ELR (cell line): Measurements from ENCODE around the gene ROMO1.
A peak's percentile ranks its signal among the peaks of the same experiment; 100 is the strongest.
"Not testable (repeated sequence)": the region's sequence is repeated elsewhere in the genome, so short reads cannot be mapped to it uniquely, and the experiment has no call there.

Experiments
- DNase-seq: peaks from one replicate; pipeline ENCODE4 v3.0.0-alpha.2; 2015; ENCODE audit warnings: low read depth

The ROMO1 gene

DNA sequence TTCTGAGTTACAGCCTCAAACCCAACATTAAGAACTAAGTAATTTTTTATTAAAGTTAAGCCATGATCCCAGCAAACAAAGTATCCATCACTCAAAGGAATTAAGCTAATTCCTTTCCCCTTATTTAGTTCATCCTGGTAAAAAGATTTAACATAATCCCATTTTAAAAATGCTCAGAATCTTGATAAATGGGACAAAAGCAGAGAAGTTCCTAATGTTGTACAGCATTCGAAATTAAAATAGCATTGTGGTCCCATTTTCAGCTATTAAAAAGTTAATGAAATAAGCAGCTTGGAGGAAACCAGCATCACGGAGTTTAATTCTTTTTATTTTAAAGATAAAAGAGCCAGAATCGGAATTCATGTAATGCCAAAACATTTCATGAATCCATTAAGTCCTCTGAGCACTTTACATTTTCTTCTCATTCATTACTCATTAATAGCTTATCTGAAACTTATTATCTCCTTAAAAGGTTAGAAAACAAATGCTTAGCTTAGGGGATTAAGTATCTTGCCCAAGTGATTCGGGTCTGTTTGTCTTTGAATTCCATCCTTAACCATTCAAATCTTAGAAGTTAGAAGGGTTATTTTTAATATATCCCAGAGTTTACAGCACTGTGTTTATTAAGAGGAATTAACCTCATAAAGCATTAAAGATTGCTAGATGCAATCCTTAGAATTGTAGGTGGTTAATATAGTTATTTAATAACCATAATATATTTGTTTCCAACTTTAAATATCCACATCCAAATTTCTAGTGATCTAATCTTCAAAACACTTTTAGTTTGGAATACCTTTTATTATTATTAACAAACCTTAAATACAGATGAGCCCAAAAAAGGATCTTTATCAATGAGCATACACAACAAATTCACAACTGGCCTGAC lies 31.6 kb downstream of the ROMO1 start:
- DNase-seq, result no peak

DNA sequence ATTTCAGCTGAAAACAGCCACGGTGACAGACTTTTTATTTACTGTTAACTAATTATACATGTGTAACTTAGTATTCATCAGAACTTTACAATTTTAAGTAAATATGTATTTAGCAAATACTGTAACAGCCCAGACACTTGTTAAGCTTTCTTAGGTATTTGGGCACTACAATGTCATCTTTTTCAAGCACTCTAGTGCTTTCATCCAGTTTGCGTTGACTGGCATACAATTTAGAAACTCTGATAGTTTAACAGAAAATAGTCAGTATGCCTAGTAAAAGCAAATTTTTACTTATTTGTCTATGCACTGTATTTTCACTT lies 32.2 kb downstream of the ROMO1 start:
- DNase-seq, result no peak

DNA sequence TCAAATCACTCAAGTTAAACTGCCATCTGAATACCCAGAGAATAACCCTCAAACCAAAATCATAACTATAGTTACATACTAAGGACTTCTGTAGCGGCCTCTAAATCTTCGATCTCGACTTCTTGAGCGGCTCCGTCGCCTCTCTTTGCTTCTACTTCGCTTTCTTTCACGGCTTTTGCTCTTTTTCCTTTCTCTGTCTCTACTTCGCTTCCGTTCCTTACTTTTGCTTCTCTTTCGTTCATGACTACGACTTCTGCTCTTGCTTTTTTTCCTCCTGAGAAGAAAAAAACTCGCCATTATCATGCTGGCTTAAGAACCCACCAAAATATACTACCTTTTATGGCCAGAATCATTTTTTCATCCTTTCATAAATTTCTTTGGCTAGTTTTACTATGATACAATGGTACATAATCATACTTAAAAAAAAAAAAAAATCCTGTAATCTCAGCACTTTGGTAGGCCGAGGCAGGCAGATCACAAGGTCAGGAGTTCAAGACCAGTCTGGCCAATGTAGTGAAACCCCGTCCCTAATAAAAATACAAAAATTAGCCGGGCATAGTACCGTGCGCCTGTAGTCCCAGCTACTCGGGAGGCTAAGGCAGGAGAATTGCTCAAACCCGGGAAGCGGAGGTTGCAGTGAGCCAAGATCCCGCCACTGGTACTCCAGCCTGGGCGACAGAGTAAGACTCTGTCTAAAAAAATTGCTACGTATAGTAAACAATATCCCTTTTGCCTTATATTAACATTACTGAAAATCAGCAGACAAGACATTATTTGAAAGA lies 32.8 kb downstream of the ROMO1 start:
- no peak for DNase-seq

DNA sequence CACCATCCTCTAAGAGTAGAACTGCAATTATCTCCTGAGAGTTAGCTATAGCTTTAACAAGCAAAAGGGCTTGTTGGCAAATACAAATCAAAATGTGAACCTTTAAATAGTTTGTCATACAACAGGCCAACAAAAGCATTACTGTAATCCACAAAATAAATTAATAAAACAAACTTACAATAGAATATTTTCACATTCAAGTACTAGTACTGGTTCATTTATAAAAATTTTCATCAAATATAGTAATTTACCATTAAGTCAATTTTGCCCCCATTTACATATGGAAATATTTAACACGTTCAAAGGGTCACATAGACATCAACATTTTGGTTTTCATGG lies 33.4 kb downstream of the ROMO1 start:
- no peak for DNase-seq

DNA sequence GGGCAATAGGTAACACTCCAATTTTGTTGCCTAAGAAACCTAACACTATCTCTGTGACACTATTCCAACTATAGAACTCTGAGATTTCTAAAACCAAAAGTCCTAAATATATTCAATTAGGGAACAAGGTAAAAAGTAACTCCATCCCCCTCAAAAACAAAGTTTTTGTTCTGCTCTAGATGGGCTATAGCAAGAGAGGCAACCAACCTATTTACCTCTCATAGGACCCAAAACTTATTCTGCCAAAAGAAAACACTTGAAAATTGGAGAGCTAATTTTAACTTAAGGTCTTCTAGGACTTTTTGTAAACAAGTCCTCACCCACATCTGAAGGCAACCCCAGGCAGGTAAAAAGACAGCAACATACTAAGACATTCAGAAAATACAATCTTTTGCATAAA lies 35.2 kb downstream of the ROMO1 start:
- no peak for DNase-seq

DNA sequence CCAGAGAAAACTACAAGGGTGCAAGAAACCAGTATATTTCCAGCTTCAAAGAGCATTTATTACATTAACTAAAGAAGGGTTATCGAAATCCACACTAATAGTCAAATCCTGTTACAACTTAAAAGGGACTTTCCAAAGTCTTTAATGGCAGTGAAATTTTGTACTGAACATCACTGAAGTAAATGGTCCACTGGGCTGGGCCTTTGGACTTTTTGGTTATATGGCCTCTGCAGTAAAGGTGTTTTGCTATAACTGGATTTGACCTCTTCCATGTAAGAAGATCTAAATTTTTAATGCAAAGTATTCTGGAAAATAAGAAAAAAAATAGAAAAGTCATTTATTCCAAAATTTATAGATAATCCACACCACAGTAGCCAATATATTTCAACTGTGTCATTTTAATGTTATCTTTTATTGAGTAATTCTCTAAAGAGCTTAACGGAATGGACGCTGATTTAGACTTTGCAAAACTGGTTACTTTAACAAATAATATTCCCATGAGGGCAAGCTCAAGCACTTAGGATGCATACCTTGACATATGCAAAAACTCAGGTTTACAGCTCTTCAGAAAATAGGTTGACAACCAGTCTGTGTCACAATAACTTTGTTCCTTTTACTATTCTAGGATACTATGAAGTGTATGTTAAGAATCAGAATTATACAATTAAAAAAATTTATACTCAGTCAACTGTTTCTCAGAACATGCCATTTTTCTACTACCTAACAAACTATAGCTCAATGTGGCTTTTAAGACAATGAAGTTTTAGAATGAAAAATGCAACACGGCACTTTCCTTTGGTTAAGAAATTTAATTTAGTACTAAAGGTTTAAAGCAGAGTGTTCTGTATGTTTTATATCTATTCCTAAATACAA lies 35.8 kb downstream of the ROMO1 start:
- DNase-seq, result peak; percentile 3

DNA sequence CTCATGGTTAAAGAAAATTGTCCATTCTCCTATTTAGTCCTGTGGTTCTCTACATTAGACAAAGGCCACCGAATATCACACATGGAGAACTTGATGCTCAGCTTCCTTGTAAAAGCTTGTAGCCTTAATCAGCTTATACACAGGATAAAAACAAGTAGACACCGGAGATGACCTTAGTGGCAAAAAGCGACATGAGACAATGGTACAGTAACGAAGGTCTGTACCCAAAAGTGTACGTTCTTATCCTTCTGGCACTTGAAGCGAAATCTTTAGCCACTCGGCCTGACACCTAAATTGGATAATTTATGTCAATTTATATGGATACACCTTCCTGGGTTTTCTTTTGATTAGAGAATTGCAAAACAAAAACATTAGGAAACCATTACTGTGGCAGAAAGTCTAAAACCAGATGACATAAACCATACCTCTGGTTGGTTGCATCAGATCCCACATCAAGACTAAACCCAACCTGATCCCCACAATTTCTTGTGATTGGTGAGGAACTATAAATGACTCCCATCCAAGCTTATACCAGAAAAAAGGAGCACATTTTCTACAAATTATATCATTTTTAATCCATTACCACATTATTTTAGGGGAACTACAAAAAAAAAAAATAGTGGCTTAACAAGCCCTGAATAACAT lies 36.7 kb downstream of the ROMO1 start:
- no peak for DNase-seq

DNA sequence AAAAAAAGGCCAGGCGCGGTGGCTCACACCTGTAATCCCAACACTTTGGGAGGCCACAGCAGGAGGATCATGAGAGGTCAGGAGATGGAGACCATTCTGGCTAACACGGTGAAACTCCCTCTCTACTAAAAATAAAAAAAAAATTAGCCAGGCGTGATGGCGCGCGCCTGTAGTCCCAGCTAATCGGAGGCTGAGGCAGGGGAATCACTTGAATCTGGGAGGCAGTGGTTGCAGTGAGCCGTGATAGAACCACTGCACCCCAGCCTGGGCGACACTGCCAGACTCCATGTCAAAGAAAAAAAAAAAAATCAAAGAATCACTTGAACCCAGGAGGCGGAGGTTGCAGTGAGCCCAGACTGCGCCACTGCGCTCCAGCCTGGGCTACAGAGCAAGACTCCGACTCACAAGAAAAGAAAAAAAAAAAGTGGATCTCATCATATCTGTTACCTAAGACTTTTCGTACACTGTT lies 38.7 kb downstream of the ROMO1 start:
- no peak for DNase-seq

DNA sequence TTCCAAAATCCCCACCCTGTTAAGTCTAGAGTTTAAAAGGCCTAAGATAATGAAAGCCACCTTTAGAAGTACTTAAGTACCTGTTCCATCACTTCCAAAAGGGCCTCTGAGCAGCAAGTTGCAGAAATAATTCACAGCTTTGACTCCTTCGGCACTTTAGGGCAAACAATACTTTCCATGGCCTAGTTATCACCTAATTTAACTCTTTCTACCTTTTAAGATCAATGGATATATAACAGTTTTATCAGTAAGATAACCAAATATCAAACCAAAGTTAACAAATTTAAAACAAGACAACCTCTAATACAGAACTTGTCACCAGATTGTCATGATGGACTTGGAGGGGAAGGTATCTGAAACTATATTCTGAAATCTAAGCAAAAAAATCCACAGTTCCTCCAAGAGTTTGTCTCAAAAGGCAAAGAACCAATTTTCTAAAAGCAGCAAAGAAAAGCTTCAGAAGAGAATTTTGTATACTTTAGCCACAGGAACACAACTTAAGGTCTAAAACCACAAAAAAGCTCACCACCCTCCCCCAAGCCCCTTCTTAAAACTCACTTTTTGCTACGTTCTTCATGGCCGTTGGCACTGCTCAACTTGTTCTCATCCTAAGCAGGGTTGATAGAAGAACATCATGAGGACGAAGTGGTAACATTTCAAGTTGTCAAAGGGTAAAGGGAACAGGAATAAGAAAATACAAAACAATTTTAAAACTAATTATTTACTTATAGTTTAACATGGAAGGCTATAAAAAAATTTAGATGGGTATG lies 39.4 kb downstream of the ROMO1 start:
- DNase-seq, result no peak

DNA sequence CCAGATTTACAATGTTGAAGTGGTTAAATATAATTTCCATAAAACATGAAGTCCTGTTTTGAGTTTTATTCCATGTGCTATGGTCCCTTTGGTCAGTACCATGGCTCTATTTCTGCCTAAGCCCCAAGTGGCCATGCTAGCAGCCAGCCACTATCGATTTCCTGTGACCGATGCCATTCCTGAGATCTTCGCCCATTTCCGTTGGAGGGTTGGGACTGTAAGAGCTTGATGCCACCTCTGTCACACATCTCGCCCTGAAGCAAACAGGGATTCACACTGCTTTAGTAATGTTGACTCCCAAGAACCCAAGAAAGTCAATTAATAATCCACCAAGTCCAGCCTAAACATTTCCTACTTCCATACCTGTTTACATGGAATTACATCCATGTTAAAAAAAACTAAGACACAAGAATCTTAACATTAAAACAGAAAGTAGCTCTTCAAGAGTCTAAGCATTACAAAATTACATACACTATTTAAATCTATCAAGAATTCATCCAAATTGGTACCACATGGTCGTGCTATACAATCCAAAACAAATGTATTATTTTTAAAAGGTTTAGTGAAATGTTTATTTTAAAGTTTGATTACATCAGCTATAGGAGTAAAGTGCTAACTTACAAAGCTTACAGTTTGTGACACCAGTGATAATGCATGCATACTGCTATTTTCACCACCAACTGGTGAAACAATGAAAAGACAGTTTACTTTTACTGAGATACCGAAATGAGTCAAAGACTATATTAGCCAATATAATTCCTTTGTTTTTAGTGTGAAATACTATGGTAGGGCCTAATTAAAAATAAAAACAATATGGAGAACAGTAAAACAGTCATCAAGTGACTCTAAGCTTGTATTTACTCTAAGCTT lies 40.3 kb downstream of the ROMO1 start:
- DNase-seq, result peak; percentile 80

DNA sequence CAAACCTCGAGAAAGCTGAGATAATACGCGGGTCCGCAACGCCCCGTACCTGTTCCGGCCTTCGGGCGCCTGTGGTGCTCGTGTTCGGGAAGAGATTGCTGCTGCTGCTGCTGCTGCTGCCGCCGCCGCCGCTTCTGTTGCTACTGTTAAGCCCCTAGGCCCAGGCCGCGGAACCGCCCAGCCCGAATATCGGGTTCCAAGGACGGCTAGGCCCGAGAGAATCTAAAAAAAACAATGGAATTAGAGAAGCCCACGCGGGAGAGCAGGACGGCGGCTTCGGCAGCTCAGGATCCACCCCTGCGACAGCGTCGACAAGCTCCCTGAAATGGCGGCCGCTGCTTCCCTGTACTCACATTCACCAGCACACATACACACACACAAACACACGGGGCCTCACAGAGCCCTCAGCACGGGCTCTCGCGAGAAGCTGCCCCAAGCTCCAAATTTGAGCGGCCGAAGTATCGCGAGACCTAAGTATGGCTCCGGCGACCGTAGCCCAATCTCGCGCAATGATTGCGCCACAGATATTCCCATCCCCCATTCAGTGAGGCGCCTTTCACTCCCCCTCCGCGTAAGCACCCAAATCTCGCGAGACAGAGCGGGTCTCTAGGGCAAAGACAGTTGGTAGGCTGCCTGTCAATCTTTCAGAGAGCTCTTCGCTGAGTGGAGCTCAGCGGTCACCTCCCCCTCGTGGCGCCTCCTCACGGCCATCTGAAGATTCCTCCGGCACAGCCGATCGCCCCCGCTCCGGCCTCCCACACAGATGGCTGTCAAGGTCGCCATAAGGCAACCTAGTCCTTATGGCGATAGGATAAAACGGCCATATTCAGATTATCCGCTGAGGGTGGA lies 42.9 kb downstream of the ROMO1 start, which contains the start of gene RBM39:
RBM39 (minus strand) TSS at position 369 of the 849 bp plus-strand sequence. CDS start 1,386 bp downstream, outside the sequence.
- peak; percentile 100 for DNase-seq

DNA sequence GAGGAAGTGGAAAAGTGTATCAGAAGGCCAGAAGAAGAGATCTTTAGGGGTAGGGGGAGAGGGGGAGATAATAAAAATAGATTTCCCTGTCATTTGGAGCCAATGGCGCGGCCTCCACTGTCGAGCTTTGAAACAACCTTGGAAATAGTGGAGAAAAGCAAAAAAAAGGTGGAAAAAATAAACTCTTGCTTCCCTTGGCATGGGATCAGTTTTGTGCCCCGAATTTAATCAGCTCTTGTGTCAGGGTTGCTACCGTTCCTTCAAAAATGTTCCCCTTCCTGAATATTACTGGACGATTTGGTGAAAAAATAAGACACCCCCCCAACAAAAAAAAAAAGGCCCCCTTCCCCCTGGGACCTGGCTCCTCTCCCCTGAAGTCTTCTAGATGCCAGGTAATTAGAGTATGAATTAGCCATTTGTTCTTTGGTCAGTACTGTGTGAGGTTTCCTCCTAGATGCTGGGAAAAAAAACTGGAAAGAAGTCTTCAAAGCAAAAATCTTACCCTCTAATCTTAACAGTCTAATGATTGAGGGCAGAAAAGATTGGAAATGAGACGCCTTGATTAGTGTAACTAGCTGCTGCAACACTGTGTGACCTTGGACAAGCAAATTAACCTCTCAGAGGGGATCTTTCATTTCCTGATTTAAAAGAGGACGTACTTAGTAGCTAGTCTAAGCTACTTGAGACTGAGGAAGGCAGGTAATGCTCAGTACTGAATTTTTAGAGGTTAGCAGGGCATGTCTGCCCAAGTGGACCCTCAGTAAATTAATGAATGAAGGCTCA lies 43.7 kb downstream of the ROMO1 start:
- DNase-seq, result peak; percentile 50

DNA sequence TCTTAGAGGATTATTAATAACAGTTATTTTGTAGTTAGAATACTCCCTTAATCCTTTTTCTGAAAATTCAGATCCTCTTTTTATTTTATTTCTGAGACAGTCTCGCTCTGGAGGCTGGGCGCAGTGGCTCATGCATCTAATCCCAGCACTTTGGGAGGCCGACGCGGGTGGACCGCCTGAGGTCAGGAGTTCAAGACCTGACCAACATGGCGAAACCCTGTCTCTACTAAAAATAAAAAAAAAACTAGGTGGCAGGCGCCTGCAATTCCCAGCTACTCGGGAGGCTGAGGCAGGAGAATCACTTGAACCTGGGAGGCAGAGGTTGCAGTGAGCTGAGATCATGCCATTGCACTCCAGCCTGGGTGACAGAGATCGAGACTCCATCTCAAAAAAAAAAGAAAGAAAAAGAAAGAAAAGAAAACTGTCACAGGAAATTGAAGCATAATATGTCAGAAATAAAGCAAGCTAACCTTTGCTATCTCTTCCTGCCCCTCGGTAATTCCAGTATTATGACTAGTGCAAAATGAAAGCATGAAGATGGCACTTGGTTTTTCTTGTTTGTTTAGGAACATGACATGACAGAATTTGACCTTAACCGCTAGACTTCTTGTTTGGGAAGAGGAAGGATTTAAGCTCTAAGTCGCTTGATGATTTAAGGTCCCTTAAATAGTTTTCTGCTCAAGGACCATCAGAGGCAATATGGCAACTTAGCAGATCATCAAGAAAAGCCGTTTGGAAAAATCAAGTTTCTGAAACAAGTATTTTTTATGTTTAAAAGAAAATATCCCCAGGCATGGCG lies 44.7 kb downstream of the ROMO1 start:
- no peak for DNase-seq

DNA sequence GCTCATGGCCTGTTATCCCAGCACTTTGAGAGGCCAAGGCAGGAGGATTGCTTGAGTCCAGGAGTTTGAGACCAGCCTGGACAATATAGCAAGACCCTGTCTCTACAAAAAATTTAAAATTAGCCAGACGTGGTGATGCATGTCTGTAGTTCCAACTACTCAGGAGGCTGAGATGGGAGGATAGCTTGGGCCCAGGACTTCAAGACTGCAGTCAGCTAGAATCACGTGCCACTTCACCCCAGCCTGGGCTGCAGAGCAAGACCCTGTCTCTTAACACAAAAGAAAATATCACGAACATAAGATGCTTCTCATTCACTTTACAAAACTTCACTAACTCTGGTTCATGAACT lies 45.3 kb downstream of the ROMO1 start:
- not testable (repeated sequence) for DNase-seq
